Hematopoietic multipotent progenitor cell treated with erythropoietin and hydrocortisone succinate and interleukin-3 and kit ligand, for 8 days (in vitro differentiated cells): Measurements from ENCODE around the gene MCAT.
"Not testable (repeated sequence)": the region's sequence is repeated elsewhere in the genome, so short reads cannot be mapped to it uniquely, and the experiment has no call there.

Experiments used
- DNase-seq: peaks from one replicate; pipeline ENCODE4 v3.0.0-alpha.2; 2015

The MCAT gene

DNA sequence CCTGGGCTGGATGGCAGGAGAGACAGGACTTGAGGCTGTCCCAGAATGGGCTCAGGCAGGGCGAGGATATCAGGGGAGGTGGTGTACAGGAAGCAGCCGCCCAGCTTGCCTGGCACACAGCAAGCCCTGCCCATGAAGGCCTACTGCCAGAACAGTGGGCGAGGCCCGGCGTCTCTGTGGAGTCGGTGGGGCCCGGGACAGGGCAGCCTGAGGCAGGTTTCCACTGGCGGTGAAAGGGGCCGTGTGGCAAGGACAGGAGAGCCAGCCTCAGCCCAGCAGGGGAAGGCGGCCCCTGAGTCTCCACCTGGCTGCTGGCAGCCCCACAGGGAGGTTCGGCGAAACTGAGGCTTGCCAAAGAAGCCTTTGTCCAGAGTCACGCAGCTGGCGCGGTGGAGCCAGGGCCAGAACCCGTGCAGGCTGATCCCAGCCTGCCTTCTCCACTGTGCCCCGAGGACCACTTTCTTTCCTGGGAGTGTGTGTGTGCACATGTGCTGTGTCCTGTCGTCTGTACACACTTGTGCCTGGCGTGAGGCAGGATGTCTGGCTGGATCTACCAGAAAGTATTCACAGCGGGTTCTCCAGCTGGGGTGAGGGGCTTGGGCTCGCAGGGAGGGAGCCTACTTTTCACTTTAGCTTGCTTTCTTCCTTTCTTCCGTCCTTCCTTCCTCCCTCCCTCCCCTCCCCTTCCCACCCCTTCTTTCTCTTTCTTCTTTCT, 9.3 kb upstream of the MCAT start:
- peak; percentile 91 for DNase-seq

DNA sequence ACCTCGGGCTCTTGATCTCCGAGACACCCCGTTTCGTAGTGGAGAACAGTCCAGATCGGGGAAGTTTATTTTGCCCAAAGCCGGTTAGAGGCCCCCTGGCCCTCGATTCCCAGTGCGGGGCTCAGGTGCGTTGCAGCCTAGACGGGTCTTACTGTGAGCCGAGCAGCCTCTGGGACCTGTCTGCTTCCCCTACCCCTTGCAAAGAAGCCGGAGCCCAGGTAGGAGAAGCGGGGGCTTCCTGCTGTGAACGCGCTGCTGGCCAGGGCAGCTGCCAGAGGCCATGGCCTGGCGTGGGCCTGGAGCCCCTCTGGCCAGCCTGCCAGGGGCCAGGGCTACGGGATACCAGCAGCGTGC, 8.8 kb upstream of the MCAT start:
- DNase-seq: no peak

DNA sequence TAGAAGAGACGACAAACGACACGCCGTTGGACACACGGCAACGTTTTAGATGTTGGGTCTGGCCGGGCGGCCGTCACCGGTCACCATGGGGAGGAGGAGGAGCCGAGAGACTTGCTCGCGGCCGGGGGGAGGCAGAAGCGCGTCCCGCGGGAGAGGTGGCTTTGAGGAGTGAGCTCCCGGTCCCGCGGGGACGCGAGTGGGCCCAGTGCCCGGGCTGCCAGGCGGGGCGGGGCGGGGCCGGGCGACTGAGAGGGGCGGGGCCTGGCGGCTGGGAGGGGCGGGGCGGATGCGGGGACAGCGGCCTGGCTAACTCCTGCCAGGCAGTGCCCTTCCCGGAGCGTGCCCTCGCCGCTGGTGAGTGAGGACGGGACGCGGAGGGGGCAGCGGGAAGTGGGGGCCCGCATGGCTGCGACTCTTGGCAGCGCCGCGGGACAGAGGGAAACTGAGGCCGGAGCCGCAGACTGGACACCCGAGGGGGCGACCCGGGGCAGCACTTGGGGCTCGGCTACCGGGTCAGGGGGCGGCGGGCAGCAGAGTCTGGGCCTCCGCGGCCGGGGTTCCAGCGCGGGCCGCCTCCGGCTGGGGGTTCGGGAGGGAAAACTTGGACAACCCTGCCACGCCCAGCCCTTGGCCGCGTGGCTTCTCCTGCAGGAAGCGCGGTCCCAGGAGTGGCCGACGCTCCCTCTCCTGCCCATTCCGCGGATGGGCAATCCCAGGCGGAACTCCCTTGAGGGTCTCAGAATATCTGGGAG, 8.2 kb upstream of the MCAT start, which contains the start of gene TSPO:
Gene TSPO (plus strand): TSS at position 309 of the 752 bp plus-strand sequence. CDS start 7,680 bp downstream, outside the sequence.
- DNase-seq: peak; percentile 54

DNA sequence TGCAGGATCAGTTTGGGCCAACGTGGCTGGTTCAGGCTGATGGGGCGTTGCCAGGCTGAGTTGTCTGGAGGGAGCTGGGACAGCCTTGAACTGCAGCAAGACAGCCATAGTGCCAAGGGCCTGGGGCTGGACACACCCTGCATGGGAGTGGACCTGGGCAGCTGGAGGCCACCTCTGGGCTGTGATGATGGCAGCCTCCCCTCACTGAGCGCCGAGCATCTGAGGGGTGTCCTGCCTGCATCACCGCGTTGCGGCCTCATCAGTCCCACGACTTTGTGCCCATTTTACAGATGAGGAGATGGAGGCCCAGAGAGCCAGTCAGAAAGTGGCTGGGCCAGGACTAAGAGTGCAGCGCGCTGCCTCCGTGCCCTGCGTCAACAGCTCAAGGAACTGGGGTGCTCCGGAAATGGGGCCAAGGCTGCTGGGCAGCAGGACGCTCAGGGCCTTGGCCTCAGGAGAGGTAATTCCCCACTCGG, 7.6 kb upstream of the MCAT start:
- no peak for DNase-seq

DNA sequence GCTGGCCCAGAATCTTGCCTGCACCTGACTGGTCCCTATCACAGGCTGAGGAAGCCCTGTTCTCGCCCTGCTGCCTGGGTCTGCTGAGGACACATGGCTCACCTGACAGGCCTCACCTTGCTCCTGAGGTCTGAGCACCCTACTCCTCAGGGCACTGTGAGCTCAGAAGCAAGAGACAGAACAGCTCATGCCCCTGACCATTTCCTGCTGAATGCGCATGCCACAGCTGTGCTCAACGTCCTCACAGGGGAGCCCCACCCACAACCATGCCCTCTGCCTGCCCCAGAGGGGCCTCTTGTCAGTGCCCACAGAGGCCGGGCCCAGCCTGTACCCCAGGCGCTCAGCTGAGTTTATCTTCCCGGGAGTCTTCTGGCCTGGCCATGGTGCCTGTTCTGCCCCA, 5.4 kb upstream of the MCAT start:
- DNase-seq: peak; percentile 67

DNA sequence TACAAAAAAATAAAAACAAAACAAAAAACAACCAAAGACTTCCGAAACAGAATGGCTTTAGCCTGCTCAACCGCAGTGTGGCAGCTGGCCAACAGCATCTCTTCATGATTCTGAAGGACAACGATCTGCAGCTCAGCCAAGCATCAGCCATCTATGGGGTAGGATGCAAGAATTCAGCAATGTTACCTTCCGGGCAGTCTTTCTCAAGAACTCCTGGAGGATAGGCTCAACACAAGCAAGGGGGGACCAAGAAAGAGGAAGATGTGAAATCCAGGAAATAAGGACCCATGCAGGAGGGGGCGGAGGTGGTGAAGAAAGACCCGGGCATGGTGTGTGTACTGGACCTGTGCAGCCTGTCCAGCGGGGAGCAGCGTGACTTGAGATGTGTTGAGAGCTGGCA, 4.6 kb upstream of the MCAT start:
- peak; percentile 61 for DNase-seq

DNA sequence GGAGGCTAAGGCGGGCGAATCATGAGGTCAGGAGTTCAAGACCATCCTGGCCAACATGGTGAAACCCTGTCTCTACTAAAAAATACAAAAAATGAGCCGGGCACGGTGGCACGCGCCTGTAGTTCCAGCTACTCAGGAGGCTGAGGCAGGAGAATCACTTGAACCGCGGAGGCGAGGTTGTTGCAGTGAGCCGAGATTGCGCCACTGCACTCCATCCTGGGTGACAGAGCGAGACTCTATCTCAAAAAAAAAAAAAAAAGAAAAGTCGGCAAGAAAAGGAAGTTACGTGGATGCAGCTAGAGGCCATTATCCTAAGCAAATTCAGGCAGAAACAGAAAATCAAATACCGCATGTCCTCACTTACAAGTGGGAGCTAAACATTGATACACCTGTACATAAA, 3.1 kb upstream of the MCAT start:
- not testable (repeated sequence) for DNase-seq

DNA sequence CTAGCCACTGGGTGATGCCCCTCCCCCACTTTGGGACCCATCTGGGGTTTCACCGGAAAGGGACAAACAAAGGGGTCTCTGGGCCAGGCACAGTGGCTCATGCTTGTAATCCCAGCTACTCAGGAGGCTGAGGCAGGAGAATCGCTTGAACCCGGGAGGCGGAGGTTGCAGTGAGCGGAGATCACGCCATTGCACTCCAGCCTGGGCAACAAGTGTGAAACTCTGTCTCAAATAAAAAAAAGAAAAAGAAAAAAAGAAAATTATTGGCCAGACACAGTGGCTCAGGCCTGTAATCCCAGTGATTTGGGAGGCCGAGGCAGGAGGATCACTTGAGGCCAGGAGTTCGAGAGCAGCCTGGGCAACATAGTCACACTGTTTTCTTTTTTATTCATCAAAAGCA, 2.2 kb upstream of the MCAT start:
- not testable (repeated sequence) for DNase-seq

DNA sequence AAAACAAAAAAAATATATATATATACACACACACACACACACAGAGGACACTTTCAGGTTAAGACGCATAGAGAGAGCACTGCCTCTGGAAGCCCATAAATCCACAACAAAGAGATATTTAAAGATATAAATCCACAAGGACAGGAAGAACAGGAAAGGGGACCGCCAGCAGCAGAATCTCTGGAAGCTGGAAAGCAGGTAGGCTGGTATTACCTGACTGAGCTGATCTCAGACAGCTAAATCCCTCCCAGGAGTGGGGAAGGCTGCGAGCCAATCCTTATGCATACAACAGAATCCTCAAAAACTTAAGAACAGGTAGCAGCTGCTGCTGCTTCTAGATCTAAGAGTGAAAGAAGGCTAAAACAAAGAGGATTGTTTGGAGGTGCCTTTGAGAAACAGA, 1.8 kb upstream of the MCAT start:
- DNase-seq: no peak

DNA sequence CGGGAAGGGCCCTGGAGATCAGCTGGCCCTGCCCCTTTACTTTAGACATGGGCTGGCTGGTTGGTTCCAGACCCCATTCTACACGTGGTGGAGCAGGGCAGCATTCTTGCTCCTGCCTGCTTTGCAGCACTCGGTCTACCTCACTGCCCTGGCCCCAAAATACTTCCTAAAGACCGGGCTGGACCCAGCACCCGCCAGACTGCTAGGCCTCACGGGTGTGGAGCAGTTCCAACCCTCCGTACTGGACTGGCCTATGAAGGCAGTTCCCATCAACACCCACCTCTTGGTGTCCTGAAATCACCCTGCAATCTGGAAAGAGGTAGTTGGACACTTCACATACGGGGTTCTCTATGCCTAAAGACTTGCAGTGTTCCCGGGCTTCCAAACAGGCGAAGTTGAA, 6.4 kb downstream of the MCAT start:
- DNase-seq: no peak

DNA sequence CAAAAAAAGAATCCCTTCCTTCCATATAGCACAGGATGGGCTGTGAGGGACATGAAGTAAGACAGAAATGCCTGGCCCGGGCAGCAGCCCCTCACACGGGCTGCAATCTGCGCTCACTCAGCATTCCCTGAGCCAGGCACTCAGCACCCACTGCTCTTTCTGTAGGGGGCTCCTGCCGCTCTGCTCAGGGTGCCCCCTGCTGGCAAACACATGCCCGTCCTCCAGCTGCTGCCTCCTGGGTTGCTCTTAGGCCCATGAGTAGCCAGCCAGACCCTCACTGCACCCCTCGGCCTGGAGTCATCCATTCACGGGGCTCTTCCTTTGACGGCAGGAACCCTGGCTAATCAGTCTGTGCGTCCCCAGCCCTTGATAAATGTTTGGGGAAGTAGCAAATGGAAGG, 6.9 kb downstream of the MCAT start:
- peak; percentile 52 for DNase-seq

DNA sequence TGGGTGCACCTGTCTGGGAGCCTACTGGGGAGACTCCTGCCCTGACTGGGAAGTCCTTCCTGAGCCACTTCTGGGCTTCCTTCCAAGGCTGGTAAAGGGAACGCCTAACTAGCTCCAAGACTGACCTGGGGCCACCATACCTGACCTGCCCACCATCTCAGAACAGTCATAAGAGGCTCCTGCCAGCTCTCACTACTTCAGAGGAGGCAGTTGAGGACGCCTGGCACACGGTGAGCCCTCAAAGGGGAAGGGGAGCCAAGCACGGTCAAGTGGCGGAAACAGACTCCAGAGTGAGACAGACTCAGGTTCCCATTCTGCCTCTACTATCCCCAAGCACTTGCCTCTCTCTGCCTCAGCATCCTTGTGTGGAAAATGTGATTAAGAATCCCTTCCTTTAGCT, 7.6 kb downstream of the MCAT start:
- no peak for DNase-seq

DNA sequence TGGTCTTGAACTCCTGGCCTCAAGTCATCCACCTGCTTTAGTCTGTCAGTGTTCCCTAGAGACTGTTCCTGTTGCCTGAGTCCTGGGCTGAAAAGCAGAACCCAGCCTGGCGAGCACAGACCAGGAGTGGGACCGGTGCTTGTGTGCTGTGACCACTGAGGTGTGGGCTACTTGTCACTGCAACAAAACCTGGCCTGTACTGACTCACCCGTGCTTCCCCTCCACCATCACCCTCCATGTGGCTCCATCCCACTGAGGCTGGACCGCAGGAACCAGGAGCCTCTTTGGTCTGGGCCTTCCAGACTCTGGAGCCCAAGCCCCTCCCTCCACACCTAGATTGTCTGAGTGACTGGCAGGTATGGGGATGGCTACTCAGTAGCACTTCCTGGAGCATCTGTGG, 8.6 kb downstream of the MCAT start:
- no peak for DNase-seq

DNA sequence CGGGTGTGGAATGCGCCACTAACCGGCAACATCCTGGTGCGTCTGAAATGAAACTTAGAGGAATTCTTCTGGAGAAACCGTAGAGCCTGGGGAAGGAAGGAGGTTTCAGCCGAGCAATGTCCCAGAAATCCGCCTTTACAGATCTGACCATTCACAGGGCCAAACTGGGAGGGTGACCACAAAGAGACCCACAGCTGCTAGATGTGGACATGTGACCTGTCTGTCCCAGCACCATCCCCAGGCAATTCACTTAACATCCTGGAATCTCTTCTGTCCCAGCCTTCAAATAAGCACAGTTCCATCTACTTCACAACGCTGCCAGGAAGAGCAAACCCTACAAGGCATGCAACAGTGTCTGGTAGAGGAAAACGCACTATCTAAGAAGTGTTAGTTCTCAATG, 9.8 kb downstream of the MCAT start:
- no peak for DNase-seq

DNA sequence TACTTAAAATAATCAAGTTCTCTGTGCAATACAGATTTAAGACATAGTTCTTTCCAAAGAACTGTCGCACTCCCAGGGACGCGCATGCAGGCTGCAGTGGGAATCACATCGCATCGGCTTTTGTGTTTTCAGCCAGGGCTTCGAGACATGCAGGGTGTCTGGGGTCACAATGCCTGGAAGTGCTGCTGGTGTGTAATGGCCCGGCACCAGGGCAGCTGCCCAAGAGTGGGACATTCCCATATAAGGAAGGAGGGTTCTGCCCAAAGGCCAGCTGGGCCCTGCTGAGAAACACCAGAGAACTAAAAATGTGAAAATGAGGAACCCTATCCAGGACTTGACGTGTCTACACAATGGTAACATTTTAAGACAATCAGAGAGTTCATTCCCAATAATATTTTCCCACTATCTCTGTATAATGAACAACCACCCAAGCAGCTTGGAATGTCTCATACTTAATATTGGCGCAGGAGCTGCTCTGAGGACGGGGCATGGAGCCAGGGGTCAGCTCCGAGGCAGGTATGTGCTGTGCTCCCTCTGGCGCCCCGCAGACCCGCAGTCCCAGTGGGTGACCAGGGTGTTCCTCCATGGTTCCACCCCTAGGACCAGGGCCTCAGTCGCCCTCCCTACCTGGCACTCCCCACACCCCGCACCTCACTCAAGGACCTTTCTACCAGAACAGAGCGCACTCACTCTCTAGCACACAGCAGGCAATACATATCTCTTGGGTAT, 11.3 kb downstream of the MCAT start:
- DNase-seq: no peak

DNA sequence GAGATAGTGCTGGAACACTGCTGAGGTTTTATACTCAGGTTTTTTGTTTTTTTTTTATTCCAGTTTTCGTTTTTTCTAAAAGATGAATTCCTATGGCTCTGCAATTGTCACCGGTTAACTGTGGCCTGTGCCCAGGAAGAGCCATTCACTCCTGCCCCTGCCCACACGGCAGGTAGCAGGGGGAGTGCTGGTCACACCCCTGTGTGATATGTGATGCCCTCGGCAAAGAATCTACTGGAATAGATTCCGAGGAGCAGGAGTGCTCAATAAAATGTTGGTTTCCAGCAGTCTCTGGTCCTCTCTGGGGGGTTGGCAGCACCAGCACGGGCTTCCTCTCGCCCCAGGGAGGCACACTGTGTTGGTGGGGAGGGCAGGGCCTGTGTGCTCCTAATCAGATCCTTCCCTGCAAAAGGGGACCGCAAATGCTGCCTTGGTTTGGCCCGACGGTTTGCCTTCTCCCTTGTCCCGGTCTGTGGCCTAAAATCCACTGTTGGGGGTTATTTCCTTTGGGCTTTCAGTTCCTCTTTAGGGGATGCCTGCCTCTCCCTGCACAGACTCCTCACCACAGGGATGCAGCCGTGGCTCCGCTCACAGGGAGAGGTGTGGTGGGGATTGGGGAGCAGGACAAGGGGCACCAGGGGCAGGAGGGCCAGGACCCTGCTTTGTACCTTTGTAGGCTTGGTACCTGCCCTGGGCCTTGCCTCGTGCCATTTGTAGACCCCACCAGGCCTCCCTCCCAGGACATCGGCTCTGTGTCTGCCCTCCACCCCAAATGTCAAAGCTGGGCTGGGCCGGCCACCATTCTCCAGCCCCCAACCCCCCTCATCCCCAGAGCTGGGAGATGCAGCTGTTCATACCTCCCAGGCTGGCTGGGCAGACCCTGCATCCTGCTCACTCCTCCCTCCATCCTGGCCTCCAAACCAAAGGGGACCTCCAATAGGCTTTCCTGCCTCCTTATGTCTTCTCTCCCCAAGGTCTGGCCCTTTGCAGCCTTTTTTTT, 13.5 kb downstream of the MCAT start:
- DNase-seq: peak; percentile 51

DNA sequence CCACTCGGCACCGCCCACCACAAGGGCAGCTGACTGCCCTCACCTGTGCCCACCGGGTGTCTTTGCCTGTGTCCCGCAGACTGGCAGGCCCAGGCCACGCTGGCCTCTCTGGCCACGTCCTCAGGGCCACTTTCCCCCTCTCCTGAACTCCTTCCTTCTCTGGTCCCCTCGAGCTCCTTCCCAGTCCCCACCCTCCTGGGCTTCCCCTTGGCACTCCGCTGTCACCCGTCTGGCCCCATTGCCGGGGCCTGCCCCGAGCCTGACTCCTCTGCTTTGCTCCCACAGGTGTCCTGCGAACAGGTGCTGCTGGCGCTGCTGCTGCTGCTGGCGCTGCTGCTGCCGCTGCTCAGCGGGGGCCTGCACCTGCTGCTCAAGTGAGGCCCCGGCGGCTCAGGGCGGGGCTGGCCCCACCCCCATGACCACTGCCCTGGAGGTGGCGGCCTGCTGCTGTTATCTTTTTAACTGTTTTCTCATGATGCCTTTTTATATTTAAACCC, 14.2 kb downstream of the MCAT start:
- DNase-seq: peak; percentile 46

DNA sequence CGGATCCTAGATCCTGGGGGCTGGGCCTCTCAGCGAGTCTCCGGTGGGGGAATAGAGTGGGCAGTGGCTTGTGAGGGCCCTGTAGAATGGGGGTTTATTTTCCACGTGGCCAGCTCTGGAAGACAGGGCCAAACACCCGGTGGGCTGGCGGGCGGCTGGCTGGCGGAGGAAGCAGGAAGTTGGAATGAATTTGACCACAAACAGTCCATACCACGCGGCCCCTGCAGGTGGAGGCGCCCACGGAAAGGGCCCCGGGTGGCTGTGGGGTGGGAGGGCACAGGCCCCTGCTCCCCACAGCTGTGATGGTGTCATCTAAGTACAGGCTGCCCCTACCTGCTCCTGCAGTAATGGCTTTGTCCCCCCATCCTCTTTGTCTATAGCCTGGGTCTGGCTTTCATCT, 15.1 kb downstream of the MCAT start:
- DNase-seq: no peak

DNA sequence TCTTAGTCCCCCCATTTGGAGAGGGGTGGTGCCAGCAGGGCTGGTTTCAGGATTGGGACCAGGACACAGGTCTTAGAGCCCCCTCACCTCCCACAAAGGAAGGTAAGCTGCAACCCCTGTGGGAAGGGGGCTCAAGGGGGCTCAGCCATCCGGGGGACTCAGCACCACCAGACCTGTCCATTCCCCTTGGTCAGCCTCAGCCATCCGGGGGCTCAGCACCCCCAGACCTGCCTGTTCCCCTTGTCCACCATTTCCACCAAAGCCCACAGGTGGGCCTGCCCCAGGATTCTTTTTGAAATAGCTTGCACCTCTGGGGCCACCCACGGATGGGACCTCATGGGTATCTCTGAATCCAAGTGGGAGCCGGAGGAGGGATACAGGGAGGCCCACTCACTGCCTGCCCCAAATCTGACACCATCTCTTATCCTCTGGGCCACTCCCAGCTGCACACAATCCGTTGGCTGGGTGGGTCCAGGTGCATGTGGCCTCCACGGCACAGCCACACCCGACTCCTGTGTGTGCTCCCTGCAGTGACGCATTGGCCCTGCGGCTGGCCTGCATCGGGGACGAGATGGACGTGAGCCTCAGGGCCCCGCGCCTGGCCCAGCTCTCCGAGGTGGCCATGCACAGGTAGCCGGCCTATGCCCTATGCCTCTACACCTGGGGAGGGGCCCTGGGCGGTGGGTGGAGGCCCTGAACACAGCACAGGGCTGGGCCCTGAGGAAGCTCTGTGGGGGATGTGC, 15.9 kb downstream of the MCAT start:
- peak; percentile 41 for DNase-seq

DNA sequence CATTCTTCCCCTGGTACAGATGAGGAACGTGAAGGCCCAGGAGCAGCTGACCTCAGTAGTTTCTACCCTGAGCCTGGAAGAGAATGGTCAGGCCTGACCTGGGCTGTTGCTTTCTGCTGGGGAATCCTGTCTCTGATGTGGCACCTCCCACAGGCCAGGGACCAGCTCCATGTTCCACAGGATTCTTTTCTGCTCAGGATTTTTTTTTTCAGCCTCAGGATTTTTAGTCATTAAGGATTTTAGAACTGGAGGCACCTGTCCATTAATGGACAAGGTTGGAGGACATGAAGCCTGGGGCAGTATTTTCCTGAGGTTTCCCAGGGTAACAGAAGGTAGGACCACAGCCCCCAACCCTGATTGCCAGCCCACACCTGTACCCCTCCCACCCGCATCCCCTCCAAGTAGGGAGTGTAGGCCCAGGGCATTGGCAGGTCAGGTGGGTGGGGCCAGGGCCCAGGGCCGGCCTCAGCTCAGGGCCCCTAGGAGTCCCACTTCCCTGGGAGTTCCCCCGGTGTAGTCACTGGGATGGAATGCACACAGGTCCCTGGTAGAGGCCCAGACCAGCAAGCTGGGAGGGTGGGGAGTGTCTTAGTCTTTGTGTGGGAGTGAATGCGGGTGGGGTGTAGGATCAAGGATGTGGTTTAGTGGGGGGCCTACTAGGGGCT, 16.6 kb downstream of the MCAT start:
- DNase-seq: no peak

DNA sequence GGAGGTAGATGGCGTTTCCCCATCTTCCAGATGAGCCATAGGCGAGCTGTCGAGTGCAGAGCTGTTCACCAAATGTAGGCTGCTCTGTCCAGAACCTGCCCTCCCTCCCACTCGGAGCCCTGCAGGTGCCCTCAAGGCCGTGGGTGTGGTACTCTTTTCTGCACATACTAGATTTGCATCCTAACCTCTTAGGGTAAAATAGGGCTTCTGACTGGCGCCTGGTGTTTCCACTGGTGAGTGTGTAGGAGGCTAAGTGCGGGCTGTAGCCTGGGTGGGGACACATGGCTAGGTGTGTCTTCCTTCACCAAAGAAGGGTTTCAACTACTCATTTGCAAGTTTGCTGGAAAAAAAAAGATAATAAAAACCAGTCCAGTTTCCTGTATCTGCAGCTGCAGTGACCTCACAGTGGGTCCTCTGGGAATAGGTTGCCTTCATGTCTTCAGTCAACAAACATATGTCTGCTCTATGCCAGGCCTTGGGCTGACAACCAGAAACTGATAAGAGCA, 24.2 kb downstream of the MCAT start:
- no peak for DNase-seq
